H9 (cell line): Measurements from ENCODE around the gene CCNJL. TPM values are rescaled to one million over a fixed set of nuclear protein-coding genes. Genes with fewer than 3 reads are reported as not detected.

Source experiments
- DNase-seq: peaks from one replicate; pipeline ENCODE4 v3.0.0-alpha.2; 2017
- H2AFZ ChIP-seq: one replicate; pipeline ENCODE4 v1.6.1; 2013; ENCODE audit warnings: mild to moderate bottlenecking, low read length, control low read depth, moderate library complexity
- H2AK5ac ChIP-seq: 2 replicates; pipeline ENCODE4 v1.6.1; 2013; ENCODE audit warnings: low read length, control low read depth, mixed read lengths; ENCODE audit not compliant: insufficient read length
- H2BK120ac ChIP-seq: one replicate; pipeline ENCODE4 v1.6.1; 2013; ENCODE audit warnings: low read depth, mild to moderate bottlenecking, low read length, control low read depth, inconsistent platforms; ENCODE audit not compliant: poor library complexity, severe bottlenecking
- H2BK12ac ChIP-seq: 2 replicates; pipeline ENCODE4 v1.6.1; 2013; ENCODE audit warnings: low read length, control low read depth, mixed read lengths, low read depth; ENCODE audit not compliant: insufficient read length
- H2BK15ac ChIP-seq: 2 replicates; pipeline ENCODE4 v1.6.1; 2013; ENCODE audit warnings: low read depth, low read length, control low read depth
- H2BK20ac ChIP-seq: one replicate; pipeline ENCODE4 v1.6.1; 2013; ENCODE audit warnings: low read depth, mild to moderate bottlenecking, low read length, control low read depth, inconsistent platforms; ENCODE audit not compliant: poor library complexity, severe bottlenecking
- H2BK5ac ChIP-seq: 2 replicates; pipeline ENCODE4 v1.6.1; 2013; ENCODE audit warnings: low read length, control low read depth, mixed read lengths; ENCODE audit not compliant: insufficient read length
- H3K14ac ChIP-seq: 2 replicates; pipeline ENCODE4 v1.6.1; 2013; ENCODE audit warnings: low read length, control low read depth; ENCODE audit not compliant: insufficient read depth
- H3K18ac ChIP-seq: 2 replicates; pipeline ENCODE4 v1.6.1; 2013; ENCODE audit warnings: low read depth, mild to moderate bottlenecking, mixed read lengths, low read length, control low read depth; ENCODE audit not compliant: insufficient read length
- H3K23ac ChIP-seq: 2 replicates; pipeline ENCODE4 v1.6.1; 2013; ENCODE audit warnings: low read length, control low read depth, mixed read lengths, low read depth; ENCODE audit not compliant: insufficient read length
- H3K23me2 ChIP-seq: 2 replicates; pipeline ENCODE4 v1.6.1; 2013; ENCODE audit warnings: low read depth, mild to moderate bottlenecking, mixed read lengths, low read length, control low read depth; ENCODE audit not compliant: insufficient read length, poor library complexity, severe bottlenecking
- H3K27ac ChIP-seq: 2 replicates; pipeline ENCODE4 v1.5.1; 2013; ENCODE audit warnings: low read length, control low read depth, mixed read lengths, low read depth; ENCODE audit not compliant: insufficient read length
- H3K27me3 ChIP-seq: 2 replicates; pipeline ENCODE4 v1.6.1; 2013; ENCODE audit warnings: low read length, control low read depth, inconsistent platforms; ENCODE audit not compliant: insufficient read depth
- H3K4ac ChIP-seq: 2 replicates; pipeline ENCODE4 v1.6.1; 2013; ENCODE audit warnings: low read depth, mild to moderate bottlenecking, control low read depth, inconsistent platforms, low read length, moderate library complexity
- H3K4me1 ChIP-seq: 2 replicates; pipeline ENCODE4 v1.6.1; 2013; ENCODE audit warnings: low read length, control low read depth, inconsistent platforms; ENCODE audit not compliant: insufficient read depth
- H3K4me2 ChIP-seq: 2 replicates; pipeline ENCODE4 v1.6.1; 2013; ENCODE audit warnings: low read length, control low read depth, mixed read lengths; ENCODE audit not compliant: insufficient read length, insufficient read depth
- H3K56ac ChIP-seq: 2 replicates; pipeline ENCODE4 v1.6.1; 2013; ENCODE audit warnings: low read depth, mild to moderate bottlenecking, mixed read lengths, low read length, control low read depth; ENCODE audit not compliant: insufficient read length
- H3K79me1 ChIP-seq: 2 replicates; pipeline ENCODE4 v1.6.1; 2013; ENCODE audit warnings: low read depth, mild to moderate bottlenecking, moderate library complexity, low read length, control low read depth, inconsistent platforms; ENCODE audit not compliant: insufficient read depth, poor library complexity, severe bottlenecking
- H3K79me2 ChIP-seq: 2 replicates; pipeline ENCODE4 v1.6.1; 2013; ENCODE audit warnings: low read length, control low read depth, inconsistent platforms; ENCODE audit not compliant: insufficient read depth
- H3K9ac ChIP-seq: 2 replicates; pipeline ENCODE4 v1.6.1; 2013; ENCODE audit warnings: low read length, control low read depth, mixed read lengths; ENCODE audit not compliant: insufficient read length; ENCODE audit errors: extremely low read depth
- H3K9me3 ChIP-seq: one replicate; pipeline ENCODE4 v1.6.1; 2013; ENCODE audit warnings: low read depth, low read length, inconsistent platforms; ENCODE audit not compliant: control insufficient read depth
- H3T11ph ChIP-seq: one replicate; pipeline ENCODE4 v1.6.1; 2013; ENCODE audit warnings: mild to moderate bottlenecking, low read length, control low read depth, inconsistent platforms
- H4K20me1 ChIP-seq: one replicate; pipeline ENCODE4 v1.6.1; 2013; ENCODE audit not compliant: control insufficient read depth, insufficient read length, insufficient read depth
- H4K5ac ChIP-seq: 2 replicates; pipeline ENCODE4 v1.6.1; 2013; ENCODE audit warnings: low read depth, mild to moderate bottlenecking, mixed read lengths, low read length, control low read depth; ENCODE audit not compliant: insufficient read length
- H4K8ac ChIP-seq: replicated peaks from 2 replicates; pipeline ENCODE4 v1.6.1; 2013; ENCODE audit warnings: low read length, control low read depth, mixed read lengths, low read depth; ENCODE audit not compliant: insufficient read length
- H4K91ac ChIP-seq: 2 replicates; pipeline ENCODE4 v1.6.1; 2013; ENCODE audit warnings: low read depth, mild to moderate bottlenecking, moderate library complexity, mixed read lengths, low read length, control low read depth; ENCODE audit not compliant: insufficient read length
- H3K27ac Mint-ChIP-seq, 3 experiments: 2 replicates in 2 of 3; 3 replicates in 1 of 3; pipeline ENCODE4 v1.8.0; 2020 to 2021; ENCODE audit warnings: mixed read lengths in 3 of 3, mild to moderate bottlenecking in 1 of 3, moderate library complexity in 1 of 3
- H3K27me3 Mint-ChIP-seq: 2 replicates; pipeline ENCODE4 v1.8.0; 2021; ENCODE audit warnings: low read depth, mild to moderate bottlenecking, moderate library complexity, mixed read lengths
- H3K36me3 Mint-ChIP-seq, 3 experiments: 2 replicates in 2 of 3; 3 replicates in 1 of 3; pipeline ENCODE4 v1.8.0; 2020 to 2021; ENCODE audit warnings: low read depth in 3 of 3, mixed read lengths in 3 of 3; ENCODE audit not compliant: insufficient read depth in 1 of 3
- H3K4me1 Mint-ChIP-seq, 2 experiments: 2 replicates each; pipeline ENCODE4 v1.8.0; 2020; ENCODE audit warnings: mixed read lengths in 2 of 2
- H3K4me3 Mint-ChIP-seq, 2 experiments: 2 replicates in 1 of 2; 3 replicates in 1 of 2; pipeline ENCODE4 v1.8.0; 2020 to 2021; ENCODE audit warnings: mild to moderate bottlenecking in 2 of 2, mixed read lengths in 2 of 2, moderate library complexity in 1 of 2
- H3K9me3 Mint-ChIP-seq, 2 experiments: 2 replicates in 1 of 2; 3 replicates in 1 of 2; pipeline ENCODE4 v1.8.0; 2020; ENCODE audit warnings: mild to moderate bottlenecking in 2 of 2, mixed read lengths in 2 of 2, moderate library complexity in 1 of 2
- CTCF ChIP-seq: fragments of 200-600 bp; sonication (generic); conservative IDR thresholded peaks from 3 replicates; pipeline ENCODE4 v1.8.0; 2021; ENCODE audit warnings: antibody characterized with exemption, mild to moderate bottlenecking
- WGBS: extraction: QIAGEN DNeasy Blood & Tissue Kit; methylation state at CpG from one replicate; pipeline ENCODE4 v1.1.7; 2013; ENCODE audit warnings: missing lambda C conversion rate, low lambda C conversion rate, mixed read lengths; ENCODE audit not compliant: insufficient read length; ENCODE audit errors: extremely low coverage; 5-methylcytosine and 5-hydroxymethylcytosine counted together
- total RNA-seq: library from RNA; stranded (reverse); gene quantifications from 2 replicates; pipeline ENCODE4 v1.2.1, GENCODE V29; 2021

CCNJL gene
- total RNA-seq, 1 experiment from 2014 or later: 26.9 TPM

- no peak for DNase-seq
- Mint-ChIP-seq H3K27me3 (peaks cover 2% of the 10 kb centered on the region), H3K4me3 (no peak overlapping the region), H3K4me1 (peaks cover 0 to 12% of the 10 kb centered on the region in 2 experiments; a peak in 2 of 4 replicates), H3K27ac (no peak overlapping the region), H3K36me3 (no peaks in the 10 kb centered on the region), H3K9me3 (no peaks in the 10 kb centered on the region)
- H3K18ac ChIP-seq: no peak overlapping the region
- H3K4me2 ChIP-seq: no peak overlapping the region
- H2BK120ac ChIP-seq: no peak overlapping the region
- H3K79me2 ChIP-seq: no peaks in the 10 kb centered on the region
- no peaks in the 10 kb centered on the region for H4K20me1 ChIP-seq
- H2BK15ac ChIP-seq: no peak overlapping the region
- H3K23ac ChIP-seq: no peak overlapping the region
- no peak overlapping the region for H3K27ac ChIP-seq
- H3K9ac ChIP-seq: no peak overlapping the region
- no peak overlapping the region for H3K56ac ChIP-seq
- no peak overlapping the region for H3T11ph ChIP-seq
- no peak overlapping the region for H4K5ac ChIP-seq
- no CpG with 5 or more reads among the region's 14 CpGs for WGBS
- H2AK5ac ChIP-seq: no peak overlapping the region
- H3K23me2 ChIP-seq: no peaks in the 10 kb centered on the region
- H2BK20ac ChIP-seq: no peak overlapping the region
- H3K9me3 ChIP-seq: no peaks in the 10 kb centered on the region
- no peaks in the 10 kb centered on the region for H3K79me1 ChIP-seq
- no peak overlapping the region for H4K91ac ChIP-seq
- no peak overlapping the region for H3K4ac ChIP-seq
- H4K8ac ChIP-seq: no peak overlapping the region
- no peak overlapping the region for H2BK12ac ChIP-seq
- no peak for TF ChIP-seq CTCF
- H3K14ac ChIP-seq: no peak overlapping the region
- H2AFZ ChIP-seq: no peak overlapping the region
- no peak overlapping the region for H2BK5ac ChIP-seq
- no peaks in the 10 kb centered on the region for H3K27me3 ChIP-seq
- 0 out of 2 replicates have a peak, but pooled peaks cover 2% of the 10 kb centered on the region for H3K4me1 ChIP-seq
Measured at GRCh38 chr5:160354666-160355065, 42.3 kb upstream of the CCNJL start.
